HCEC 1CT (cell line): ENCODE measurements around the gene CABP7.
A peak's percentile ranks its signal among the peaks of the same experiment; 100 is the strongest.

ENCODE experiments used
- DNase-seq: peaks from one replicate; pipeline ENCODE4 v3.0.0-alpha.2; 2017

CABP7 gene

GRCh38 chr22:29702931-29703501 is 16.8 kb upstream of the CABP7 start:
- no peak for DNase-seq

DNA sequence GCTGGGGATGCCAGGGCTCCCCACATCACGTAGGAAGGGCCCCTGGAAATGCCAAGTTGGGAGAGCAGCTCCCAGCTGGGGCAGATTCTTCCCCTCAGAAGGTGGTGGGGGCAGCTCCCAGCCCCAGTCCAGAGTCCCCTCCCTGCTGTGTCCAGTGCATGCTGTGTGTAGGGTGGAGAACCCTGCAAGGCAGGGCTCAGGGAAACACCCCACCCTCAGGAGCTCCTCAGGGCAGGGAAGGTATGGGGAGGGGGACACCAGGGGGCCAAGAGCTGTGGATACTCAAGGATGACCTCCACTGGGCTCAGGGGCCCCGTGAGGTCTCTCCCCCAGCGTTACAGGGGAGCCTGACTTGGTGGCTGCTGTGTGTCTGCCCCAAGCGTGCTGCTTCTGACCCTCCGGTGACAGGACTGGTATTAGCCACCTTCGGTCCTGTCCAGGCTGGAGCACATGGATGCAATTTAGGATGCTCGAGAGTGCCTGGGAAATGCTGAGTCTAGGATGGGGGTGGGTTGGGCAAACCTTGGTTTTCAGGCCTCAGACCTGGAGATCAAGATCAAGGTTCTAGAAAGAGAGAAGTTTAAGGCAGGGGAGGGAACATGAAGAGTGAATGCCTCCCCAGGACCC is 16.1 kb upstream of the CABP7 start:
- no peak for DNase-seq

- DNase-seq = peak; percentile 41
These were observed 15.1 kb upstream of the CABP7 start for GRCh38 chr22:29704528-29705285.

DNA sequence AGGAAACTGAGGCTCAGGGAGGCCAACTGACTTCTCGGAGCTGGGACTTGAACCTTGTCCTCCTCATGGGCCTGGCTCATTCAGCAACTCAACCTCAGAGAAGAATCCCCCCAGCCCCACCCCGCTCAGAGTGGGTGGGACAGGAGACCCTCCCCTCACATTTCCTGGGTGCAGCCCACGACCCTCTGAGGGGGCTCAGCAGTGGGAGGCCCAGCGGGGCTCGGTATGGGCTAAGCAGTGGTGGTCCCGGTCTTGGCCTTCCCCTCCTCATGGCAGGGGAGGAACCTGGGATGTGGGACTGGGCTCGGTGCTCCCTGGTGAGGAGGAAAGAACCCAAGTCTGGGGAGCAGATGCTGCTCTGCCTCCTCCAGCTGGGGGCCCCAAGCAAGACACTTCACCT is 14.2 kb upstream of the CABP7 start:
- DNase-seq = no peak

DNA sequence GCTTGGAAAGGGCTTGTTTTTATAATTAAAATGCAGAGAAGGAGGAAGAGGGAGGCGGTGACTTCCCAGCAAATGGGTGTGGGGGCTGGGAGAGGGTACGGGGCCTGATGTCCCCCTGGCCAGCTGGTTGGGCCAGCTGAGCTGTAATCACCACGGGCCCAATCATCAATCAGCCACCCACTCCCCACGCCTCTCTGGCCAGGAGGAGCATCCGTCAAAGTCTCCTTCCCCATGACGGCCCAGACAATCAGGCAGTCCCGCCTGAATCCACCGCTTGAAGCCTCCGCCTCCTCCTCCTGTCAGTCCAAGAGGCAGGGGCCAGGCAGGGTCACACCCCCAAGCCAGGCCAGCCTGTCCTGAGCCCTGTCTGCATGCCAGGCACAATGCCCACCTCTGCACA is 13.3 kb upstream of the CABP7 start:
- no peak for DNase-seq

GRCh38 chr22:29707010-29707409 is 12.8 kb upstream of the CABP7 start:
- DNase-seq = no peak

DNA sequence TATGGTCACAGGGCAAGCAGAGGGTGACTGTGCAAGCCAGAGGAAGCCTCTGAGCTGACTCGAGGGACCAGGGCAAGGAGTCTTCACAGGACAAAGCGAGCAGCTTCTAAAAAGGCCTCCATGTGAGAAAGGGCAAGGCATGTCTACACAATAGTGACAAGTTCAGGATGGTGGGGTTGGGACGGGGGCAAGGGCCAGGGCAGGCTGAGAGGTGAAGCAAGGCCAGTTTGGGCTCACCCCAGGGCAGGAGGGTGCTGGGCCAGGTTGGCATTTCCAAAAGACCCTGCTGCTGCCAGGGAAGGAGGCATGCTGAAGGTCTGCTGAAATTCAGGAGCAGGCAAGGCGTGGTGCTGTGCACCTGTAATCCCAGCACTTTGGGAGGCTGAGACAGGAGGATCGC is 12.3 kb upstream of the CABP7 start:
- DNase-seq = no peak

DNA sequence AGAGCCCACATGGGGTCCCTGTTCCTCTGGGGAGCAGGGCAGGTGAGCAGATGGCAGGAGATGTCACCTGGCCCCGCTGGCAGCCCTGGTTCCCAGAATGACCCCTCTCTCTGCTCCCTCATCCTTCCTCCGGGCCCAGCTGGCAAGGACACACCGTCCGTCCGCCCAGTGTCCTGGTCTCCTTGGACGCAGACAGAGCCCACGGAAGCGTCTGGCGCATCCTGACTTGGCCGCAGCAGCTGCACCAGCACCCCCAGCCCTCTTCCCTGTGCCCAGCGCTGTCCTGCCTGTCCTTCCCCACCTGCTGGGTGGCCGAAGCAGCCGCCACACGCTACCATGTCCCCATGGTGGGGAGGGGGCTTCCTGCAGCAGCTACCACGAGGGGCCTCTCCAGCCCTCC is 9.6 kb upstream of the CABP7 start:
- no peak for DNase-seq

GRCh38 chr22:29710922-29711593 is 8.7 kb upstream of the CABP7 start:
- no peak for DNase-seq

- DNase-seq = peak; percentile 0
These were observed 7.7 kb upstream of the CABP7 start for GRCh38 chr22:29712119-29712518.

DNA sequence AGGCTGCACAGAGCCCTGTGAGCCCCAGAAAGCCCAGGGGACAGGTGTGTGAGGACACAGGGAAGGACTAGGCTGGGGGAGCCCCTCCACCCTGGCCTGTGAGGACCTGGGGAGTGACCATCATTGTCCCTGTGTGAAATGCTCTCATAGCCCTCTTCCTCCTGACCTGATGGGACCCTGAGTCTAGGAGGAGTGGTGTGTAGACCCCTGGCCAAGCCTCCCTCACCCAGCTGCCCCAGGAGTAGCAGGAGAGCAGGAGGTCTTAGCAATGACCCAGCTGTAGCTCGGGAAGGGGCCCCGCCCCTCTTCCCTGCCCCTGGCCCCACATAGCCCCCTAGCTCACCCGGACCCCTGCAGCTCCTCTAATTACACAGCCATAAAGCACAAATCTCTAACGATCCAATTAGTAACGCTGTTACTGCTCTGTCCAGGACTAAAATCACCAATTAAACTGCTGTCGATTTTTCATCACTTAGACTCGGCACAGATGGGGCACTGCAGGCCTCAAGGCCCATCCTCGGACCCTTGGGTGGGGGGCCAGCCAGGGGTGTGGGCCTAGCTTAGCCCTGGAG is 6.6 kb upstream of the CABP7 start:
- DNase-seq = no peak

DNA sequence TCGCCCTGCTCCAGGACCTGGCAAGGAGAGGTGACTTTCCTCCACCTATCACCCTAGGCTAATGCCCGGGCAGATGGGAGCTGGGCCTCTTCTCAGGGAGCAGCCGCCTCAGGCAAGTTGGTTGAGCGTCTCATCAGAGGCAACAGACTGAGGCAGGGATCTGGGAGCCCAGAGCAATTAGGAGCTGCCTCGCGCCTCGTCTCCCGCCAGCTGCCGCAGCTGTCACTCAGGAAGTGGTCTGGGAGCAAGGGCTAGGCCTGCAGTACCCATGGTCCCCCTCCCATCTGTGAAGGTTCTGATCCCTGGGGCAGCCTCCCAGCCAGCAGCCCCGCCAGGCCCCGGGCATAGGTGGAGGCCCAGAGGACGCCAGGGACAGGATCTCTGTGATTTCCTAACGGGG is 4.6 kb upstream of the CABP7 start:
- no peak for DNase-seq

GRCh38 chr22:29715705-29716104 is 4.1 kb upstream of the CABP7 start:
- DNase-seq = no peak

GRCh38 chr22:29716814-29717545 is 2.8 kb upstream of the CABP7 start:
- DNase-seq = peak; percentile 58

GRCh38 chr22:29717789-29718188 is 2.0 kb upstream of the CABP7 start:
- DNase-seq = no peak

- no peak for DNase-seq
These were observed 579 bp upstream of the CABP7 start for GRCh38 chr22:29718949-29719898.

DNA sequence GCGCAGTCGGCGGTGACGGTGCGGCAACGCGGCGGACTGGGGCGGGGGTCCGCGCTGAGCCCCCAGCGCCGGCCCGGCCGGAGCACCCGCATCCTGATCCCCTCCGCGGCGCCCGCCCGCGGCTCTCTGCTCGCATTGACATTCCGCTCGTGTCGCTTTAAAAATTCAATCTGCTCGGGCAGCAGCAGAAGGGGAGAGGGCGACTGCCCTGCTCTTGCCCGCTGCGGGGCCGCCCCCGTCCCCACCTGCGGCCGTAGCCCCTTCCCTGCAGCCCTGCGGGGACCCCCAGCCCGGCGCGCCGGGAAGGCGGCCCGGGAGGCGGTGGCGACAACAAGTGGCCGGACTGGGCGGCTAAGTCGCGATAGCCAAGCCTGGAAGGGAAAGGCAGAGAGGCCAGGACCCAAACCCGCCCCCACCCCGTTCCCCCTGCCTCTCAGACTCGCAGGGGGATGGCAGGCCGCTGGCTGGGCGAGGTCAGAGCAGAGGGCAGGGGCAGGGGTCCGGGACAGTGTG is 1.1 kb downstream of the CABP7 start:
- no peak for DNase-seq

- DNase-seq = no peak
These were observed 2.3 kb downstream of the CABP7 start for GRCh38 chr22:29722151-29722550.

DNA sequence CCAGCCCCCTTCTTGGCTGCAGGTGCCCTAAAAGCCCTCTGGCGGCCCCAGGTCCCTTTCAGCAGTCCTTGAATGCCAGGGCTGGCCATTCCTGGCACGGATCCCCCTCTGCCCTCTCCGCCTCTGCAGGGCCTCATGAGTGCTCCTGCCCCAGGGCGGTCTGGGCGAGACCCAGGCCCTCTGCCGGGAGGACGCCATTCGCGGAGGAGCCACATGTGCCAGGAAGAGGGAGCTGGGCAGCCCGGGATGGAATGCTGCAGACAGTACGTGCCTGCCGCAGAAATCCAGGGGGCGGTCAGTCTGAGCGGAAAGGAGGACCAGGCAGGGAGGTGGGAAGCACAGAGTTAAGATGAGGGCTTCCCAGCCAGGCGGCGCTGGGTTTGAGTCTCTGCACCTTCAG is 2.8 kb downstream of the CABP7 start:
- no peak for DNase-seq

DNA sequence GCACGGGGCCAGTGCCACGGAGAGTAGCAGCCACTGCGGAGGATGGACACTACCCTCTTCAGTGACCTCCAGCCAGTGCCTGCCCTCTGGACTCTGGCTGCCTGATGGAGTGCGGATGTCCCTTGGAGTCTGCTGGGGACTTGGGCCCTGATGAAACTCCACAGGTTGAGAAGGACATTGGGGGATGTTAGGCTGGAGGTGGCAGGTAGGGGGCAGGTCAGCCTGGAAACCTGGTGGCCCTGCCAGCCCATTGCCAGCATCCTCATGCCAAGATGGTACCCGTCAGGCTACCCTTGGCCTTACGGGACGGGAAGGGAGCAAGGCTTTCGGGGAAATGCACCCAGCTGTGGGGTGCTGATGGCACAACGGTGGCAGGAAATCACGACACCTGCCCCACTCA is 4.0 kb downstream of the CABP7 start:
- no peak for DNase-seq

- DNase-seq = no peak
These were observed 5.0 kb downstream of the CABP7 start for GRCh38 chr22:29724843-29725242.
